A549 (cell line): ENCODE results near the gene TNFSF4. TPM values are rescaled to one million over a fixed set of nuclear protein-coding genes. Genes with fewer than 3 reads are reported as not detected.

Source experiments
- ATAC-seq, 2 experiments: fragments of 200-7000 bp in 1 of 2; fragments of >200 bp in 1 of 2; cut with Nextera tagmentation in 1 of 2; cut with Tn5 transposase in 1 of 2; 3 replicates each; pipeline versions ENCODE4 v1.8.0 to v1.9.1; 2018 to 2020; ENCODE audit warnings: mild to moderate bottlenecking in 1 of 2, moderate library complexity in 1 of 2
- CTCF ChIA-PET: fragments of 300-600 bp; sonication (Branson Sonifier 250); formaldehyde crosslinking; extraction: SDS; loops from one replicate; lab custom pipeline; 2021; ENCODE audit warnings: antibody characterized with exemption, inconsistent platforms; lab: Yijun Ruan, JAX
- POLR2A ChIA-PET: fragments of 350-600 bp; formaldehyde crosslinking; extraction: SDS; loops from one replicate; lab custom pipeline; 2021; ENCODE audit warnings: antibody characterized with exemption, inconsistent platforms; lab: Yijun Ruan, JAX
- DNase-seq, 2 experiments: peaks; one replicate each; pipeline versions ENCODE4 v3.0.0 to v3.0.0-alpha.2; 2011 to 2016; ENCODE audit warnings: low read depth in 1 of 2, low spot score in 1 of 2
- FAIRE-seq: peaks from 2 replicates; lab custom pipeline; 2011; peaks lifted over from hg19 to GRCh38; lab: Jason Lieb, UNC
- H3K27ac ChIP-seq, 2 experiments: fragments of >200 bp; sonication (Bioruptor Twin); formaldehyde crosslinking; 3 replicates each; pipeline ENCODE4 v1.5.1; 2016 to 2017
- H3K4me1 ChIP-seq: fragments of >200 bp; sonication (Bioruptor Twin); formaldehyde crosslinking; 3 replicates; pipeline ENCODE4 v1.6.1; 2016
- H3K4me2 ChIP-seq: fragments of >200 bp; sonication (Bioruptor Twin); formaldehyde crosslinking; 3 replicates; pipeline ENCODE4 v1.6.1; 2016
- H3K4me3 ChIP-seq: fragments of >200 bp; sonication (Bioruptor Twin); formaldehyde crosslinking; 3 replicates; pipeline ENCODE4 v1.5.1; 2016
- H3K9me3 ChIP-seq: fragments of >200 bp; sonication (Bioruptor Twin); formaldehyde crosslinking; 3 replicates; pipeline ENCODE4 v1.6.1; 2016
- CEBPB ChIP-seq, 2 experiments: fragments of >200 bp in 1 of 2; sonication (Bioruptor Twin) in 1 of 2; formaldehyde crosslinking in 1 of 2; IDR thresholded peaks; 2 replicates each; pipeline ENCODE4 v1.6.1; 2012 to 2016
- CHD2 ChIP-seq: fragments of 150-350 bp; IDR thresholded peaks from 2 replicates; pipeline ENCODE4 v1.6.1; 2014; ENCODE audit warnings: low read length; ENCODE audit not compliant: partially characterized antibody
- CTCF ChIP-seq: fragments of >200 bp; sonication (Bioruptor Twin); formaldehyde crosslinking; IDR thresholded peaks from 3 replicates; pipeline ENCODE4 v1.5.1; 2016
- FOXS1 ChIP-seq: fragments of 250-450 bp; sonication (Bioruptor Pico); IDR thresholded peaks from 2 replicates; pipeline ENCODE4 v1.5.0; 2020; ENCODE audit warnings: mild to moderate bottlenecking, moderate library complexity
- HDAC2 ChIP-seq: fragments of 200-600 bp; sonication (generic); IDR thresholded peaks from 2 replicates; pipeline ENCODE4 v1.6.1; 2016
- HOXA7 ChIP-seq: fragments of 250-450 bp; sonication (Bioruptor Pico); IDR thresholded peaks from 2 replicates; pipeline ENCODE4 v1.5.0; 2020; ENCODE audit warnings: mild to moderate bottlenecking, moderate library complexity
- MAFK ChIP-seq: fragments of 450-650 bp; IDR thresholded peaks from 2 replicates; pipeline ENCODE4 v1.6.1; 2014; ENCODE audit not compliant: partially characterized antibody
- MAZ ChIP-seq: fragments of 150-350 bp; IDR thresholded peaks from 2 replicates; pipeline ENCODE4 v1.6.1; 2014; ENCODE audit warnings: antibody characterized with exemption, low read depth, low read length, borderline replicate concordance
- NPAS2 ChIP-seq: fragments of 250-450 bp; sonication (Bioruptor Pico); IDR thresholded peaks from 2 replicates; pipeline ENCODE4 v1.8.0; 2022; ENCODE audit warnings: mild to moderate bottlenecking, moderate library complexity, borderline replicate concordance
- POLR2A ChIP-seq: IDR thresholded peaks from 2 replicates; pipeline ENCODE4 v1.6.1; 2012; ENCODE audit warnings: mild to moderate bottlenecking, low read length
- RAD21 ChIP-seq, 2 experiments: fragments of >200 bp in 1 of 2; sonication (Bioruptor Twin) in 1 of 2; formaldehyde crosslinking in 1 of 2; IDR thresholded peaks in 1 of 2; conservative IDR thresholded peaks in 1 of 2; 2 replicates in 1 of 2; 3 replicates in 1 of 2; pipeline ENCODE4 v1.6.1; 2012 to 2018; ENCODE audit warnings: inconsistent platforms in 1 of 2
- RCOR1 ChIP-seq: fragments of 150-350 bp; IDR thresholded peaks from 2 replicates; pipeline ENCODE4 v1.6.1; 2014; ENCODE audit warnings: antibody characterized with exemption, low read length, low read depth
- SMC3 ChIP-seq: fragments of >200 bp; sonication (Bioruptor Twin); formaldehyde crosslinking; IDR thresholded peaks from 3 replicates; pipeline ENCODE4 v1.6.1; 2018; ENCODE audit warnings: inconsistent platforms
- USF2 ChIP-seq: fragments of 450-650 bp; IDR thresholded peaks from 2 replicates; pipeline ENCODE4 v1.6.1; 2014; ENCODE audit warnings: antibody characterized with exemption
- ZC3H11A ChIP-seq: fragments of 450-650 bp; IDR thresholded peaks from 2 replicates; pipeline ENCODE4 v1.6.1; 2014; ENCODE audit warnings: antibody characterized with exemption, mild to moderate bottlenecking
- ZFP36 ChIP-seq: fragments of 450-650 bp; IDR thresholded peaks from 2 replicates; pipeline ENCODE4 v1.6.1; 2014; ENCODE audit warnings: borderline replicate concordance; ENCODE audit not compliant: partially characterized antibody
- ZNF302 ChIP-seq: fragments of 250-450 bp; sonication (Bioruptor Pico); IDR thresholded peaks from 2 replicates; pipeline ENCODE4 v1.9.0; 2021; ENCODE audit warnings: inconsistent platforms, mild to moderate bottlenecking, moderate library complexity
- WGBS: methylation state at CpG from one replicate; pipeline ENCODE4 v1.1.6; 2017; ENCODE audit errors: missing lambda C conversion rate; 5-methylcytosine and 5-hydroxymethylcytosine counted together
- polyA plus RNA-seq, 4 experiments: library from polyadenylated mRNA; depleted of rRNA in 3 of 4; stranded (reverse); fragments of >200 nt; fragmentation: RNase III in 1 of 4; extraction: RNeasy Plus Mini Kit Qiagen cat#74134 plus additional on column Dnase treatment in 1 of 4; gene quantifications; 2 replicates in 3 of 4; 3 replicates in 1 of 4; pipeline ENCODE4 v1.2.3, GENCODE V29; 2011 to 2017

The TNFSF4 gene
- polyA plus RNA-seq, 2 of the 4 experiments (the other 2 are of a cell fraction), result 0.06 to 0.27 TPM

DNA sequence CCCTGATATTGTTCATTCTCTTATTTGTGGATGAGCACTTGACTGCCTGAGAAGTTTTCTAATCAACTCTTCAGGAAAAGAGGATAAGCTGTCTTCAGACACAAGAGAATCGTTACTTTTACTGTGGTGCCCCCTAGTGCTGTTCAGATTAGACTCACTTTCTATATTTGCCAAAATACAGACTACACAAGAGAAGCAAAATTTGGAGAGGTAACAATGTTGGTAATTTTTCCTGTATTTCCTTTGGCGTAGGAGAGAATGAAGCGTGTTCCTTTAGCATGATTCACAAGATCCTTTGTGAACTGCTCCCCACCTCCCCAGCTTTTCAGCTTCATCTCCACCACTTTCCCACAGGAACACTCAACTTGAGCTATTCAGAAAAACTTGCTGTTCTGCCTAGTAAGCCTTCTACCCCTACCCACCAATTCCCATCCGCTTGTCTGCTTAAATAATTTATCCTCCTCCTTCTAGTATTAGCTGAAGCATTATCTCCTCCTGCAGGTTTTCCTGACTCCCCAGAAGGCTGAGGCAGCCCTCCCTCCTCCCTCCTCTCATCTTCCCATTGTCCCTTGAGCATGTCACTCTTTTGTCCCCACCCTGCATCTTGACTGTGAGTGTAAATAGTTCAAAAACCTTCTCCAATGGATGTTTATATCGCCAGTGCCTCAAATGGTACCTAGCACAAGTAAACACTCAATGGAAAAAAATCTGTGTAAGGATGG, 4.5 kb downstream of the TNFSF4 start:
- ATAC-seq (peak; percentile 90), DNase-seq (peak; percentile 15 to 70)
- no peaks in the 10 kb centered on the region for H3K9me3 ChIP-seq
- no peak overlapping the region for H3K4me2 ChIP-seq
- H3K27ac ChIP-seq, result peak overlapping the region; percentile 40 to 50; a peak in 2 of 6 replicates
- no peak overlapping the region for H3K4me3 ChIP-seq
- TF ChIP-seq CEBPB (IDR thresholded peaks at IDR 0.05) (no peak), SMC3 (peak; percentile 97), HDAC2 (no peak), CHD2 (no peak), RAD21 (conservative IDR thresholded peaks at IDR 0.05 in 1 of 2, IDR thresholded peaks at IDR 0.05 in 1 of 2) (peak; percentile 96), ZNF302 (no peak), CTCF (peak; percentile 83), HOXA7 (CRISPR knock-in tag) (no peak), NPAS2 (CRISPR knock-in tag) (no peak)
- TF ChIP-seq, all 56 proteins: peak for 3
- peaks cover 2% of the 10 kb centered on the region; the same call in 1 of the 3 replicates for H3K4me1 ChIP-seq
- FAIRE-seq, result no peak
- ChIA-PET POLR2A (interaction anchor here (1.3 kb wide), 1 partner anchor 377 kb away, joined by 7 read pairs; no protein-coding TSS in a partner anchor), CTCF (interaction anchor here (0.6 to 19.0 kb wide), 64 partner anchors 9 to 594 kb away, joined by 3 to 212 read pairs (median 4); no protein-coding TSS in a partner anchor)
- WGBS, result 16% methylated on average over 5 of the region's 5 CpGs

GRCh38 chr1:173201969-173202368, 5.2 kb downstream of the TNFSF4 start:
- no peak for FAIRE-seq
- Histone ChIP-seq H3K27ac (peak overlapping the region in 1 of 2 experiments; percentile 1; a peak in 2 of 6 replicates), H3K4me3 (no peak overlapping the region), H3K4me1 (peaks cover 2% of the 10 kb centered on the region; the same call in 1 of the 3 replicates), H3K9me3 (no peaks in the 10 kb centered on the region), H3K4me2 (no peak overlapping the region)
- no peak for DNase-seq
- ATAC-seq, result peak in 1 of 2 experiments; percentile 30; a peak in 2 of 6 replicates
- POLR2A ChIA-PET, result interaction anchor here (1.3 kb wide), 1 partner anchor 376 kb away, joined by 7 read pairs; no protein-coding TSS in a partner anchor
- no peak for TF ChIP-seq ZNF302
- TF ChIP-seq MAFK, result peak; percentile 23
- 78% methylated on average over 1 of the region's 1 CpG for WGBS
- CTCF ChIA-PET, result interaction anchor here (0.6 to 19.0 kb wide), 57 partner anchors 8 to 1426 kb away, joined by 3 to 212 read pairs (median 5); no protein-coding TSS in a partner anchor

- 68% methylated on average over 5 of the region's 5 CpGs for WGBS
- ChIA-PET POLR2A (no interaction called here), CTCF (interaction anchor here (19.0 kb wide), 1 partner anchor 452 kb away, joined by 212 read pairs; no protein-coding TSS in a partner anchor)
- no peak overlapping the region for H3K27ac ChIP-seq
- H3K4me1 ChIP-seq, result peaks cover 7% of the 10 kb centered on the region
- no peak for DNase-seq
- no peak overlapping the region for H3K4me3 ChIP-seq
- ATAC-seq, result no peak
- FAIRE-seq, result no peak
- H3K9me3 ChIP-seq, result no peaks in the 10 kb centered on the region
- no peak overlapping the region for H3K4me2 ChIP-seq
- no peak for TF ChIP-seq ZFP36
- TF ChIP-seq RCOR1, result no peak
Measured at GRCh38 chr1:173195596-173196088, 11.5 kb downstream of the TNFSF4 start.

GRCh38 chr1:173193639-173194038, 13.5 kb downstream of the TNFSF4 start:
- 97% methylated on average over 2 of the region's 2 CpGs for WGBS
- Histone ChIP-seq H3K27ac (no peak overlapping the region), H3K4me1 (peaks cover 14% of the 10 kb centered on the region), H3K9me3 (no peaks in the 10 kb centered on the region), H3K4me2 (no peak overlapping the region), H3K4me3 (no peak overlapping the region)
- ChIA-PET CTCF (interaction anchor here (1.0 to 19.0 kb wide), 3 partner anchors 9 to 450 kb away, joined by 7 to 212 read pairs (median 8); no protein-coding TSS in a partner anchor), POLR2A (no interaction called here)
- TF ChIP-seq ZC3H11A (no peak), POLR2A (no peak), SMC3 (no peak), USF2 (no peak), FOXS1 (CRISPR knock-in tag) (no peak), MAZ (no peak)
- DNase-seq (no peak), ATAC-seq (no peak), FAIRE-seq (no peak)
